ENCODE data around the gene MCRS1. TPM values are rescaled to one million over a fixed set of nuclear protein-coding genes. Genes with fewer than 3 reads are reported as not detected.
A peak's percentile ranks its signal among the peaks of the same experiment; 100 is the strongest.

MCRS1 gene
- total RNA-seq, 4 donors from 2014 or later = 31.2 to 57.2 (median 33.1) TPM

DNA sequence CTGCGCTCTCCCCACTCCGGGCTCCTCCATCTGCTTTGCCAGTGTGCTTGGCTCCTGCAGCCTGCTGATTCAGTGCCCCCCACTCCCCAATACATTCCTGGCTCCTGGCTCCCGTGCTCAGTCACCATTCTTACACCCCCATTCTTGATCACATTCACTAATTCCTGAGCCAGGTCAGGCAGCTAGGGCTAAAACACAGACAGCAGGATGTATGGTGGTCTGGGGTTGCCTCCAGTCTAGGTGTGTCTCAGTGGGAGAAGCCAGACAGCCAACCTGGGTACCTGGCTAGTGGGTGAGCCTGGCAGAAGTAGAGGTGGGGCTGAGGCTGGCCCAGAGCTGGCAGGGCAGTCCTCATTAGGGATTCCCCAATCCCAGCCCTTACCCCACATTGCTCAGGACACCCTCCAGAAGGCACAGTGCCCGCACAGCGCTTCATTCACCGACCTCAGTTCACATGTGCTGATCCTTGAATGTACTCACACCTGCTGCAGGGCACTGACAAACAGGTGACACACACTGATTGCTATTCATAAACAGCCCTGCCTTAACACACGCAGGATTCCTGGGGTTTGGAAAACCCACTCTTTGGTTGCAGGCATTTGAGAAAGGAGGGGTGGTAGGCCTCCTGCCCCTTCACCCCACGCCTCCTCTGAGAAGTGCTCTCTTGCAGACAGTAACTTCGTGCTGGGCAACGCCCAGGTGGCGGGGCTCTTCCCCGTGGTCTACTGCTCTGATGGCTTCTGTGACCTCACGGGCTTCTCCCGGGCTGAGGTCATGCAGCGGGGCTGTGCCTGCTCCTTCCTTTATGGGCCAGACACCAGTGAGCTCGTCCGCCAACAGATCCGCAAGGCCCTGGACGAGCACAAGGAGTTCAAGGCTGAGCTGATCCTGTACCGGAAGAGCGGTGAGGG lies 27.5 kb downstream of the MCRS1 start:
- no peak for ATAC-seq (ENCODE audit: low FRiP score)
- TF ChIP-seq, protein P1, sequence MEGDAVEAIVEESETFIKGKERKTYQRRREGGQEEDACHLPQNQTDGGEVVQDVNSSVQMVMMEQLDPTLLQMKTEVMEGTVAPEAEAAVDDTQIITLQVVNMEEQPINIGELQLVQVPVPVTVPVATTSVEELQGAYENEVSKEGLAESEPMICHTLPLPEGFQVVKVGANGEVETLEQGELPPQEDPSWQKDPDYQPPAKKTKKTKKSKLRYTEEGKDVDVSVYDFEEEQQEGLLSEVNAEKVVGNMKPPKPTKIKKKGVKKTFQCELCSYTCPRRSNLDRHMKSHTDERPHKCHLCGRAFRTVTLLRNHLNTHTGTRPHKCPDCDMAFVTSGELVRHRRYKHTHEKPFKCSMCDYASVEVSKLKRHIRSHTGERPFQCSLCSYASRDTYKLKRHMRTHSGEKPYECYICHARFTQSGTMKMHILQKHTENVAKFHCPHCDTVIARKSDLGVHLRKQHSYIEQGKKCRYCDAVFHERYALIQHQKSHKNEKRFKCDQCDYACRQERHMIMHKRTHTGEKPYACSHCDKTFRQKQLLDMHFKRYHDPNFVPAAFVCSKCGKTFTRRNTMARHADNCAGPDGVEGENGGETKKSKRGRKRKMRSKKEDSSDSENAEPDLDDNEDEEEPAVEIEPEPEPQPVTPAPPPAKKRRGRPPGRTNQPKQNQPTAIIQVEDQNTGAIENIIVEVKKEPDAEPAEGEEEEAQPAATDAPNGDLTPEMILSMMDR (IDR thresholded peaks at IDR 0.05) = no peak
- no peak for DNase-seq (ENCODE audit: low spot score)

DNA sequence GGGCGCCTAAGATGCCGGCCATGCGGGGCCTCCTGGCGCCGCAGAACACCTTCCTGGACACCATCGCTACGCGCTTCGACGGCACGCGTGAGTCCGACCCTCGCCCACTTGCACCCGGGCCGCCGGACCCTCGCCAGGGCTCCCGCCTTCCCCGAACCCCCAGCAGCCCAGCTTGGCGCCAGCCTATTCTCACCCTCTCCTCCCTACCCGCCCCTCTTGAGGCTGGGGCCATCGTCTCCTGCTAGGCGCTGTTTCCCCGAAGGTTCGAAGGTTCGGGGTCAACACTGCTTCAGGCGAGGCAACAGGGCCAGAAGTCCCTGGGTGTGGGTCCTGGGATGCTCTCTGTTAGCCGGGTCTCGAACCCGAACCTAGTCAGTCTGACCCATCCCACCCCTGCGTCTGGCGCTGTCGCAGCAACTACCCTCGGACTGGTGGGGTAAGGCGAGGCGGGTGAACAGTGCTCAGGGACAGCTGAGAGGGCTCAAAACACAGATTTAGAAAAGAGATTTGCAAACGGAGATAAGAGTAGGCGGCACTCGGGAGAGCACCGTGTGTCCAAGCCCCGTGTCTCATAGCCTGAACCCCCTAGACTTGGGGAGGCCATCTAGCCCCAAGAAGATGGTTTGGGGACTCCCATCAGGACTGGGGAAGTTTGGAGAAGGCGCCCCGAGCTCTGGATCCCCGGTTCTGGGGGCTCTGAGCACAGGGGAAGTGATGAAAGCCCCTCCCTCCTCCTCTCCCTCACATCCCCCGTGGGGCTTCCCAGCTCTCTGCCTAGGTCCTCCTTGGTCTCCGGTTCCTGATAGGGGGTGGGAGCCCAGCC lies 28.3 kb downstream of the MCRS1 start:
- no peak for ATAC-seq (ENCODE audit: low FRiP score)
- TF ChIP-seq, protein P1 (IDR thresholded peaks at IDR 0.05) = no peak
- no peak for DNase-seq (ENCODE audit: low spot score)

DNA sequence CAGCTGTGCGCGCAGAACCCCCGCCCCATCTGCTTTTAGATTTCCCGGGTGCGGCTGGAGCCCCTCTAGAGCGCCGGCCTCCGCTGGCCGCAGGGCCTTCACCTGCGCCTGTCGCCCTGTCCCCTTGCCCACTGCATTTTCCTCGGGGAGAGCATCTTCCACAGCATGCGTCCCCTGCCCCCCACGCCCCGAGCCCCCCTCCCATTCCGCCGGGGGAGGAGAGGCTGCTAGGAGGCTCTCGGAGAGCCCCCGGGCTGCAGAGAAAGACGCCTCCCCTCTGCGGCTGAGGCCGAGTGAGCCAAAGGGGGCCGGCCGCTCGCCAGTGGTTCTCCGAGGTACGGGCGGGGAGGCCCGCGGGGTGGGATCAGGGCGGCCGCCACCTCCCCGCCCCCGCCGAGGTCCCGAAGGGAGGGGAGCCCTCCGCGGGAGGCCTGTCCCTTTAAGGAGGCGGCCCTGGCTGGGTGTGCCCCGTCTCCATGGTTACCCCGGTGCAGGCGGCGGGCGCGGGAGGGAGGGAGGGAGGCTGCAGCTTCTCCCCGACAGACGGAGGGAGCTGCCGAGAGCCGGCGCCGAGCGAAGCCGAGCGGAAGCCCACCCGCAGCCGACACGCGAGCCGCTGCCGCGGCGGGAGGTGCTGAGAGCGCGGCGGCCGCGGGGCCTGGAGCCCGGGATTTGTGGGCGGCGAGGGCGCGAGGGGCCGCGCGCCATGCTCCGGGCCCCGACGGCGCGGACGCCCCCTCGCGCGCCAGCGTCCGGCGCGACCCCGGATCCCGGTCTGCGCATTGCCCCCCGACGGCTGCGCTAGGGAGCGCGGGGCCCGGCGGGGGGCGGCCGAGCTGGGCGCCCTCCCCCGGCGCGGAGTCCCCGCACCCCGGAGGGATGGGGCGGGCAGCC lies 29.2 kb downstream of the MCRS1 start, which contains the start of gene KCNH3:
TSS of gene KCNH3 (plus strand) at position 521 of the 894 bp plus-strand sequence. CDS start 387 bp downstream, outside the sequence.
- DNase-seq (ENCODE audit: low spot score) = no peak
- peak; percentile 66 for ATAC-seq (ENCODE audit: low FRiP score)
- TF ChIP-seq, protein P1 (IDR thresholded peaks at IDR 0.05) = no peak

DNA sequence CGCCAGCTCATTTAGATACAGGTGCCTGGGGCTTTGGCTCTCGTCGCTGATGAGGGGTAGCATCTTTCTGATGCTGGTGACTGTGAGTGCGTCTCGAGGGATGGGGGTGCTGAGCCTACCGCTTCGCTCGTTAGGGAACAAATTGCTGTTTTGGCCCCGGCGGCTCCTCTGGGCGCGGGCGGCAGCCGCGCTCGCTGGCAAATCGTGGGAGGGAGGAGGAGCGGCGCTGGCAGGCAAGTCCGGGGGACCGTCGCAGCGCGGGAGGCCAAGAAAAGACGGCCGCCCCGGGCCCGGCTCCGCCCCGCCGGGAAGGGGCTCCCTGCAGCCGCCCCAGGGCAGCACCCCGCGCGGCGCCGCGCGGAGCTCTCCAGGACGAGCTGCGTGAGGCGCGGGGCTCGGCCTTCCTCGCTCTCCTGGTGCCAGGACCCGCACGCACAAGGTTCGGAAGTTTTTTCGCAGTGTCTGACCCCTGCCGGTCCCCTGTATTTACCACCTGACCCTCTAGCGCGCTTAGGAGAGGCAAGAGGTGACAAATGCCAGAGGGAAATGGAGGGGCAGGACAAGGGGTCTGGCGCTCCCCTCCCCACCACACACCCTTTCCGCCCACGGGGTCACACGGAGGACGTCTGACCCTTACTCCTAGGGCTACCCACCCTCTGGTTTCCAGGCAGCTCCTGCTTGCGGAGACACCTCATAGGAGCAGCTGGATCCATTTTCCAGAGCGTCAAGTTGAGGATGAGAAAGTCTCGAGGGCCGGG lies 30.0 kb downstream of the MCRS1 start:
- peak; percentile 45 for ATAC-seq (ENCODE audit: low FRiP score)
- TF ChIP-seq, protein P1 (IDR thresholded peaks at IDR 0.05) = no peak
- no peak for DNase-seq (ENCODE audit: low spot score)

DNA sequence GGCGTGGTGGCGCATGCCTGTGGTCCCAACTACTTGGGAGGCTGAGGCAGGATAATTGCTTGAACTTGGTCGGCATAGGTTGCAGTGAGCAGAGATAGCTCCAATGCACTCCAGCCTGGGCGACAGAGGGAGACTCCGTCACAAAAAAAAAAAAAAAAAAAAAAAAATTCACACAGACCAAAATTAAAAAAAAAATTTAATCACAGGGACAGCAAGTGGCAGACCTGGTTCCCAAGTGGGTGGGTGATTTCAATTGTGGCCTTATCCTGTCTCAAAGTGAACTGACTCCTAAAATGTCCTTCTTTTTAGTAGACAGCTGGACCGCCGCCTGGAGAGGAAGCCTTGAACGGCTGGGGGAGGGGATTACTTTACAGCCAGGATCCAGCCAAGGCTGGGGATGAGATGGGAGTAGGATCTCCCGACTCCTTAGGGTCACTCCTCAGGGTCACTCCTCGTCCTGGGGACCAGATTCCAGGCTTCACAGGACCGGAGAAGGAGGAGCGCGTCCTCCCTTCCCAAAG lies 30.7 kb downstream of the MCRS1 start:
- no peak for ATAC-seq (ENCODE audit: low FRiP score)
- no peak for DNase-seq (ENCODE audit: low spot score)
- TF ChIP-seq, protein P1 (IDR thresholded peaks at IDR 0.05) = no peak

Data from omental fat pad (tissue), 4 donors.